HL-60 (cell line): ENCODE results near the gene PIRT.

Source experiments
- GABPA ChIP-seq: IDR thresholded peaks from 2 replicates; pipeline ENCODE4 v1.6.1; 2012; ENCODE audit warnings: low read depth
- POLR2AphosphoS5 ChIP-seq: IDR thresholded peaks from 2 replicates; pipeline ENCODE4 v1.6.1; 2012; ENCODE audit warnings: low read depth
- SPI1 ChIP-seq: IDR thresholded peaks from 2 replicates; pipeline ENCODE4 v1.6.1; 2012; ENCODE audit warnings: low read depth, mild to moderate bottlenecking, borderline replicate concordance
- TF ChIP-seq, protein P1 (sequence below): IDR thresholded peaks from one replicate; pipeline ENCODE4 v1.5.1; 2011; ENCODE audit warnings: low read length, control low read depth, inconsistent platforms; ENCODE audit not compliant: insufficient read depth
- TF ChIP-seq, protein P2 (sequence below): IDR thresholded peaks from 2 replicates; pipeline ENCODE4 v1.6.1; 2012; ENCODE audit warnings: low read depth; ENCODE audit not compliant: insufficient replicate concordance

DNA sequence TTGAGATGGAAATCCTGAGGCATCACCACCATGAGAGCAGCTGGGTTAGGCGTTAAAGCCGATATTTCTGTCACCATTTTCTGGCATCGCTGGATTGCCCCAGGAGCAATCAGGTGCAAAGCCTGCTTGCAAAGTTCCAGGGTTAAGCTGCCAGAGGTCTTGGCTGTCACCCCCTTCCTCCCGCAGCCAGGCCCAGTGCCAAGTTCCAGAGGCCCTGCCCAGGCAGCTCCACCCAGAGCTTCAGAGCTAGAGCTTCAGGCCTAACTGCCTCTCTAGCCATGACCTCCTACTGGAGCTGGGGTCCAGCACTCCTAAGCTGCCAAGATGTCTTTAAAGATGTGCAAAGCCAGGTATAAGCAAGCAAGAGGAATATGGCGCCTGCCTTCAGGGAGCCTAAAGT, 25.2 kb downstream of the PIRT start:
- TF ChIP-seq, protein P1, sequence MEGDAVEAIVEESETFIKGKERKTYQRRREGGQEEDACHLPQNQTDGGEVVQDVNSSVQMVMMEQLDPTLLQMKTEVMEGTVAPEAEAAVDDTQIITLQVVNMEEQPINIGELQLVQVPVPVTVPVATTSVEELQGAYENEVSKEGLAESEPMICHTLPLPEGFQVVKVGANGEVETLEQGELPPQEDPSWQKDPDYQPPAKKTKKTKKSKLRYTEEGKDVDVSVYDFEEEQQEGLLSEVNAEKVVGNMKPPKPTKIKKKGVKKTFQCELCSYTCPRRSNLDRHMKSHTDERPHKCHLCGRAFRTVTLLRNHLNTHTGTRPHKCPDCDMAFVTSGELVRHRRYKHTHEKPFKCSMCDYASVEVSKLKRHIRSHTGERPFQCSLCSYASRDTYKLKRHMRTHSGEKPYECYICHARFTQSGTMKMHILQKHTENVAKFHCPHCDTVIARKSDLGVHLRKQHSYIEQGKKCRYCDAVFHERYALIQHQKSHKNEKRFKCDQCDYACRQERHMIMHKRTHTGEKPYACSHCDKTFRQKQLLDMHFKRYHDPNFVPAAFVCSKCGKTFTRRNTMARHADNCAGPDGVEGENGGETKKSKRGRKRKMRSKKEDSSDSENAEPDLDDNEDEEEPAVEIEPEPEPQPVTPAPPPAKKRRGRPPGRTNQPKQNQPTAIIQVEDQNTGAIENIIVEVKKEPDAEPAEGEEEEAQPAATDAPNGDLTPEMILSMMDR, result no peak
- TF ChIP-seq SPI1 (no peak), POLR2AphosphoS5 (no peak), GABPA (no peak)
- TF ChIP-seq, protein P2, sequence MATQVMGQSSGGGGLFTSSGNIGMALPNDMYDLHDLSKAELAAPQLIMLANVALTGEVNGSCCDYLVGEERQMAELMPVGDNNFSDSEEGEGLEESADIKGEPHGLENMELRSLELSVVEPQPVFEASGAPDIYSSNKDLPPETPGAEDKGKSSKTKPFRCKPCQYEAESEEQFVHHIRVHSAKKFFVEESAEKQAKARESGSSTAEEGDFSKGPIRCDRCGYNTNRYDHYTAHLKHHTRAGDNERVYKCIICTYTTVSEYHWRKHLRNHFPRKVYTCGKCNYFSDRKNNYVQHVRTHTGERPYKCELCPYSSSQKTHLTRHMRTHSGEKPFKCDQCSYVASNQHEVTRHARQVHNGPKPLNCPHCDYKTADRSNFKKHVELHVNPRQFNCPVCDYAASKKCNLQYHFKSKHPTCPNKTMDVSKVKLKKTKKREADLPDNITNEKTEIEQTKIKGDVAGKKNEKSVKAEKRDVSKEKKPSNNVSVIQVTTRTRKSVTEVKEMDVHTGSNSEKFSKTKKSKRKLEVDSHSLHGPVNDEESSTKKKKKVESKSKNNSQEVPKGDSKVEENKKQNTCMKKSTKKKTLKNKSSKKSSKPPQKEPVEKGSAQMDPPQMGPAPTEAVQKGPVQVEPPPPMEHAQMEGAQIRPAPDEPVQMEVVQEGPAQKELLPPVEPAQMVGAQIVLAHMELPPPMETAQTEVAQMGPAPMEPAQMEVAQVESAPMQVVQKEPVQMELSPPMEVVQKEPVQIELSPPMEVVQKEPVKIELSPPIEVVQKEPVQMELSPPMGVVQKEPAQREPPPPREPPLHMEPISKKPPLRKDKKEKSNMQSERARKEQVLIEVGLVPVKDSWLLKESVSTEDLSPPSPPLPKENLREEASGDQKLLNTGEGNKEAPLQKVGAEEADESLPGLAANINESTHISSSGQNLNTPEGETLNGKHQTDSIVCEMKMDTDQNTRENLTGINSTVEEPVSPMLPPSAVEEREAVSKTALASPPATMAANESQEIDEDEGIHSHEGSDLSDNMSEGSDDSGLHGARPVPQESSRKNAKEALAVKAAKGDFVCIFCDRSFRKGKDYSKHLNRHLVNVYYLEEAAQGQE, result no peak
